GM19193 (cell line): ENCODE data around the gene MAD1L1.

Experiments used
- POLR2A ChIP-seq: IDR thresholded peaks from 4 replicates; pipeline ENCODE4 v1.6.1; 2011; ENCODE audit not compliant: insufficient read depth, insufficient read length; ENCODE audit errors: extremely low read depth

Gene MAD1L1

DNA sequence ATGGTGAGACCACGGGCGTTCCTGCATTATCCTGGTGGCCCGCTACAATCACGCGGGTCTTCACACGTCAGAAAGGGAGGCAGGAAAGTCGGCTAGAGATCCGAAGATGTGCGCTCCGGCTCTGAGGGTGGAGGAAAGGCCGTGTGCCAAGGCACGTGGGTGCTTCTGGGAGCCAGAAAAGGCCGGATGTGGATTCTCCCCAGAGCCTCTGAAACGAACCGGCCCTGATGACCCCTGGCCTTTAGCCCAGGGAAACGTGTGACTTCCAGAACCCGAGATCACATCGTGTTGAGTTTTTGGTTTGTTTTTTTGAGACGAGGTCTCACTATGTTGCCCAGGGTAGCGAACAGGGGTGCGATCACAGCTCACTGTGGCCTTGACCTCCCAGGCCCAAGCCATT lies 318.4 kb downstream of the MAD1L1 start:
- TF ChIP-seq POLR2A, result no peak

DNA sequence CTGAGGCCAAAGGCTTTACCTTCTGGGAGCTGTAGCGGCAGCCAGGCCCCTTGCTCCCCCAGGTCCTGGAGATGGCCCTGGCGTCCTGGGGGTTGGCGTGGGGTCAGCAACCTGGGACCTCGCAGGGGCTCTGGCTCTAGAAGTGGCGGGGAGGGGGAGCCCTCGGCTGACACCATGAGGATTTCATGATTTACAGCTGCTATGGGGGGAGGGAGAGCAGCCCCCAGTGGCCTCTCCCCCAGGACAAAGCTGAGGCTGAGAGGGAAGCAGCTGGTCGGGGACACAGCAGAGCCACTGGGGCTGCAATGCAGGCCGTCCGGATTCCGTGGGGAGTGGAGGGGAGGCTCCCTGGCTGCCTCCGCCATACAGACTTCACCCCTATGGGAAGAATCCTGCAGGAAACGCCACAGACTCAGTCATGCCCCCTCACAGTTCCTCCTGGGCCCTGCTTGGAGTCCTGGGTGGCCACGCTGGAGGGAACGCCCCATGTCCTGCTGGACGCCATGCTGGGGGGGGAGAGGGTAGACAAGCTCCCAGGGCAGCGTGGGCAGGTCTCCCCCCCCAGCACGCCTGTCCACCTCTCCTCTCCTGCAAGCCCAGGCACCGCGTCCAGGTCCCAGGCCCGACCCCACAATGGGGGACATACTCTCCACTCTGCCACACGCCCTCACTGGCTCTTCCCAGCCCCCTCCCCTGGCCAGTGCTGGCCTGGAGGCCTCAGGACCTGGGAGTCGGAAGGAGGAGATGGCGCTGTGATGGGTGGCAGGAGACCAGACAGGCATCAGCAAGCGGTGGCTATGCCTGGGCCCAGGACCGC lies 319.1 kb downstream of the MAD1L1 start:
- TF ChIP-seq POLR2A, result no peak

DNA sequence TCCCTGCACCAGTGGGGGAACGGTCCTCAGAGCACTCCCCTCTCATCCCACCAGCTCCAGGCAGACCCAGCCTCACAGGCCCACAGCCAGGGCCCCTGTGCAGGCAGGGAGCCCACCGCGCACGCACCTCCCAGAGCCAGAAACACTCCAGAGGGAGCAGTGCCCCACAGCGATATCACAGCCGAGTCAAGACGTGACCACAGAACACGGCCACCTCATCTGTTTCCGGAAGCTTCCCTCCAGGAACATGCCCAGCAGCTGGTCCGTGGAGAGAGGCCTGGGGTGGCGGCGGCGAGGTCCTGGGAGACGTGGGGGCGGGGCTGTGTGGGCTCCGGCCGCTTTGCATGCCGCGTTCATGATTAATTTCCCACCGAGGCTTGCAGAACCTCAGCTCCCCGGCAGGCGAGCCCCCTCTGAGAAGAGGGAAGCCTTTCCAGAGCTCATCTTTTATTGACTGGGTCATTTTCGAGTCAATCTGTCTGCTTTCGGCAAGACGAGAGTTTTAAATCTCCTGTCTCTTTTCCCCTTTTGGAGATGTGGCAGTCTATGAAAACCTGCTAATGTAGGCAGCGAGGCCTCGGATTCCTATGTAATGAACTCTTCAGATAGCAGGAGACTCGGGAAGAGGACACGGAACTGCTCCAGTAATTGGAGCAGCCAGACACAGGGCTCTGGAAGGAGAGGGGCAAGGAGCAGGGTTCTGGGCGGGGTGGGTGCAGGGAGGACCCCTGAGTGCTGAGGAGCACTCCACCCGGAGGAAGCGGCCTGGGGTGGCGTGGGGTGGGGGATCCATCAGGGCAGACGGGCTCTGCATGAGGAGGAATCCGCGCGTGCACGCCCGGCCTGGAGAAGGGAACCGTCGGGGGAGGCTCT lies 319.9 kb downstream of the MAD1L1 start:
- no peak for TF ChIP-seq POLR2A

DNA sequence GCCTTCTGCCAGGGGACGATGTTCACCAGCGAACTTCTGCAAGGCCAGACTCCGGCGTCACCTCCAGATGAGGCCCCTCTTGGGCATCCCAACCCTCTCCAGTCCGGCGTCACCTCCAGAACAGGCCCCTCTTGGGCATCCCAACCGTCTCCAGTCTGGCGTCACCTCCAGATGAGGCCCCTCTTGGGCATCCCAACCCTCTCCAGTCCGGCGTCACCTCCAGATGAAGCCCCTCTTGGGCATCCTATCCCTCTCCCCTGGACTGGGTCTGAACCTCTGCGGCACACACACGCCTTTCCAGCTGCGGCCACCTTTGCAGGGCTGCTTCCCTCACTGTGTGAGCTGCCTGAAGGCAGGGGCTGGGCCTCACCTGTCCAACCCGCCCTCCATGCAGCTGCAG lies 321.2 kb downstream of the MAD1L1 start:
- no peak for TF ChIP-seq POLR2A

DNA sequence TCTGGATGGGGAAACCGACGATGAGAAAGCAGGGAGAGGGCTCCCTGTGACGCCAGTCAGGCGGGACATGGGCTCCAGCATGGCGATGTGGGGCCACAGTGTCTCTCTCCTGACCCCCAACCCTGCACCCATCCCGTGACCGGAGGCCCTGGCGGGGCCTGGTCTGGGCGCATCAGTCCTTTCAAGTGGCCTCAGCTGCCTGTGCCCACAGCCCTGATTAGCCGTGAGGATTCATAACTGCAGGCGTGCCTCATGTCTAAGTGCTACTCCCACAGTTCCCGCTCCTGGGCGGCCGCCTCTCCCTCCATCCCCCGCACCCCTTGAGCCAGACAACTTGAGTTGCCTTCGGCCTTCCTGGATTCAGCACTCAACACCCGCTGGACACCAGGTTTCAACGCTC lies 321.9 kb downstream of the MAD1L1 start:
- TF ChIP-seq POLR2A, result no peak

DNA sequence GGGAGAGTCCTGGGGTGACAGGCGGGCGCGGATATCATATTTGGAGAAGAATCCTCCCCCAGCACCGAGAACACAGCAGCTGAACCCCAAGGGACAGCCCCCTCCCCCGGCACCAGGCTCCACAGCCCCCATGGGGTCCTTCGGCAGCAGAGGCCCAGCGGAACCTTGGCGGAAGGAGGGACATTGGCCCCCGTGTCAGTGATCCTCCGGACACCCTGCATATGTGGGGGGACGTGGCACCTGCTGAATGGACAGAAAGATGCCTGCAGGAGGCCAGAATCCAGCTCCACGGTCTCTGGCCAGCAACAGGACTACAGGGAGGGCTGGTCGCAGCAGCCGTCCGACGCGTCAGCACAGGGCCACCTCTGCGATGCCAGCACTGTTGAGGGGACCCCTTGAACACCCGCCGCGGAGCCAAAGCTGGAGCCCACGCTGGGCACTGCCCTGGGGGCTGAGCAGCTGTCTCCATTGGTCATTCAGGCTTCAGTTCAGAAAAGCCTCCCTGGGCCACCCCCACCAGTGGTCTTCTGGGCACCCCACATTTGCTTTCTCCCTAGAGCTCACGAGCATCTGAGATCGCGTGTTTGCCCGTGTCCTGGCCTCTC lies 322.6 kb downstream of the MAD1L1 start:
- no peak for TF ChIP-seq POLR2A

DNA sequence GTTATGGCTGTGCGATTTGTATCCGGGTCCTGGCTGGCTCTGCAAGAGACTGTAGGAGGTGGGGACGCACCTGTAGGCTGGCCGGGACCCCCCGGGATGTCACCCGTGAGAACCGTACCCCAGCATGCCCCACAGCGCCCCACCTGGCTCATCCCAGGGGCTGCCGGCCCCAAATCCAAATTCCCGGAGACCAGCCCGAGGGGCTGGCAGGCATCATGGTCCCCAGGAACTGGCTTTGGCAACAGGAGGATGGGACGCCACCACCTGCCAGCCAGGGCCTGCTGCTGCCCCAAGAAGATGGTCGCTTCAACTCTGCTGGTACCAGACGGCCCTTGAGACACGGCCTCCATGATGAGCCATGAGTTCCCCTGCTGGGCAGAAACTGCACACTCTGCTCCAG lies 323.3 kb downstream of the MAD1L1 start:
- no peak for TF ChIP-seq POLR2A

DNA sequence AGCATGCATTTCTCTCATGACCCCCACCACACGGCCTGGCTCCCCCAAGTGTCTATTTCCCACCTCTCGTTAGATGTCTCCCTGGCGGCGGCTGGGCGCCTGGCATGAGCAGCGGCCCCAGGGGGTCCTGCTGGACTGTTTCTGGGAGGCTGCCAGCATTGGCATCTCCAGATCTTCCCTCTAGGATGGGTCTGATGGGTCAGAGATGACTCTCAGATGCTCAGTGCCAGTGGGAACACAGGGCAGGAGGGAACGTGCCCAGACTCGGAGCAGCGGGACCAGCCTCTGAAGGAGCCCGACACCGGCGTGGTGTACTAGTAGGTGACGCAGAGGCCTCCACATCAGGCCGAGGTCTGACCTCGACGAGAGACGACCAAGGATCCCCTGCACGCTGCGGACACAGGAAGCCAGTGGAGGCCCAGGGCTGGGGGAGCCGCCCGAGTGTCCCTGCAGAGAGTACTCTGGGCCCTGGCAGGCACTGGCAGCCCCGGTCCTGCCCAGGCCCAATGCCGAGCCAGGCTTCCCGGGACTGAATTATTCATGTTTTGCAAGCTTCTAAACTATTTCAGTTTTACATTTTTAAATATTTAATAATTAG lies 323.8 kb downstream of the MAD1L1 start:
- no peak for TF ChIP-seq POLR2A

DNA sequence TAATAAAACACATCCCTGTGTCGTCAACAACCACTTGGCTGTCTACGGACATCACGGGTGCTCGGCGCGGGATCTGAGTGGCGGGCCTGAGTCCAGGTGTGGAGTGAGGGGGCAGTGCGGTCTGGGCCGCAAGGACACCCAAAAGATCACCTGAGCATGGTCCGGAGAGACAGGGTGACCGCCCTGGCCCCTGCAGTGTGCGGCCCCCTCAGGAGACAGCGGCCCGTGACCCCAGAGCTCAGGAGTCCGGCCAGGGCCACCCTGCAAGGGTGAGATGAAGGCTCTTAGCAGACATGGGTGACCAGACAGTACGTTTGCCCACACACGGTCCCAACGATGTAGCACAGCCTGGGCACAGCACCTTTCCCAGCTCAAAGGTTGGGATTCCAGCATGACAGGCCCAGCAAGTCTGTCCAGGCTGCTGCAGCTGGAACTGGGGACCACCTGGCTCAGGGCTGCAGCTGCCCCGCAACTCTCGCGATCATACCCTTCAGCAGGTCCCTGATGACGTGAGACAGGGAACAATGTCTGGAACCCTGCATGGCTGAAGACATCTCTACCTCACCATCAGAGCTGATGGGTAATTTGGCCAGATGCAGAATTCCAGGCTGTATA lies 324.9 kb downstream of the MAD1L1 start:
- no peak for TF ChIP-seq POLR2A

DNA sequence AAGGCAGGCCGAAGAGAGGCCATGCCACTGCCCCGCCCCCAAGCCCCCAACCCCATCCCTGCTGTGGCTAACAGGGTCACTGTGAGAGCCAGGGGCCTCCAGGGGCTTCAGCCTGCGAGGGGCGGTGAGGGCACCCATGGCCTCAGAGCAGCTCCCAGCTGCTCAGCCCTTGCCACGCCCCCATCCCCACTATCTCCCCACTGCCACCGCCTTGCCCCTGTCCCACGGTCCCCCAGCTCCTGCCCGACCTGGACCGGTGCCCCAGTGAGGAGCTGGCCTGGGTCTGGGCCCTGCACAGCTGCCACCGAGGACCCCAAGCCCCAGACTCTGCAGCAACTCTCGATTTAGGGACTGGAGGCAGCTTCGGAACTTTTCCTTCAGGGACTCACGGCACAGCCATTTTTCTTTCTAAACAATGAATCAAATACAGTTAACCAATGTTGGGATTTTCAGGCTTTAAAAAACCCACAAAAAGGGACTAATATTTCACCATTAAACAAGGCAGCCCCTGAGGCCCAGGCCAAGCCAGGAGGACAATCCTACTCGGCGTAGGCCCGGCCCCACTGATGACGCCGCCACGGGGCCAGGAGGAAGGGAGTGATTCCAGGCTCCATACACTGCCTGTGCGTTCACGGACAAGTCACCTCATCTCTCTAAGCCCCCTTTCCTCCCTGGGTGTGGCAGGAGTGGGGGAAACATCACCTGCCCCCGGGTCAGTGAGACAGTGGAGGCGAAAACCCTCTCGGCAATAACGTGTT lies 325.6 kb downstream of the MAD1L1 start:
- TF ChIP-seq POLR2A, result no peak

DNA sequence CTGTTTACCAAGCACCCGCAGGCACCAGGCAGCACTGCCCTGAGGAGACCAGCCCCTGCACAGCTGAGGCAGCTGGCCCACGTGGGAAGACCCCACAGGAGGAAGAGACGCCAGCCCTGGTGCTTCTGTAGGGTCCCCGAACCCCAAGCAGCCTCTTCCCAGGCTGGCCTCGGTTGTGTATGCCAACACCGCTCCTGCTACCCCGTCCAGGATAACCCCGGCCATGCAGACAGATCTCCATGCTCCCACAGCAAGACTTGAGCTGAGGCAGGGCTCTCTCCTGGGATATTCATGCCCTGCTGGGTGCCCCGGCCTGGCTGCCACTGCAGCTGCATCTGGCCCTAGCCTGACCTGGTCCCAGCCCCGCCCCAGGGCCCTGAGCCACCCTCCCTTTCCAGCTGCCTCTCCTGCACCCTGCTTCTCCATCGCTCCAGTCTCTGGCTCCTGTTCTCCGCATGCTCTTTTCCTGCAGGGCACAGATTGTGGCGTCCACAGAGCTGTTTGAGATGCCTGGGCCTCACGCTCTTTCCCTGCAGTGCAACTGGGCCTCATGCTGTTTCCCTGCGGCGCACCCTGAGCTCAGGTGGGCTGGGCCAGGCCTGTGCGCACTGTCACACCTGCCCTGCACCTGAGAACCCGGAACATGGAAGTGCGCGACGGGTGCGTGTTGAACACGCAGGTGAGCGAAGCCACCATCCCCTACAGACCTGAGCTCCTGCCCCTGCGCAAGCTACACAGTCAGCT lies 326.5 kb downstream of the MAD1L1 start:
- TF ChIP-seq POLR2A, result no peak

DNA sequence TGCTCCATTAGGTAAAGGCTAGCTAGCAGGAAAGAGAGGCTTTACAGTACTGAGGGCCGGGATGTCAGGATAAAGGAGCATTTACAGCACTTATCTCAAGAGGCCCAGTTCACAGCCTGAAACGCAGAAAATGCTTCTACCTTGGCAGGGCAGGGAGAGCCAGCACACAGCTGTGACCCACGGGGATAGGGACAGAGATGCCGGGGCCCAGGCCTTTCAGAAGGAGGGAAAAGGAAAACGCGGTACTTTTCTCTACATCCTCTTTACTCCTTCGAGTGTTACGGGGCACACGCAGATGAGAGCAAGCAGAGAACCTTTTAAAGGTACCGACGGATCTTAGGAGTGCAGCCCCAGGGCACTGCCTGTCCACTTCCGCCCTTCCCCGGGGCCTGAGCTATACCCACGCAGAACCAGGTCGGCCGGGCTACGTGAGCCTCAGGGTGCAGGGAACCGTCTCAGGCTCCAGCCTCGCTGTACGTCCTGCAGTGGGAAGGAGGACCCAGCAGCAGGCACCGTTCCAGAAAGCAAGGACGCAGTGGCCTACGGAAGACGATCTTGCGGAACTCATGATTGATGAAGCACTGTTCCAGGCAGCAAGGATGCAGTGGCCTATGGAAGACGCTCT lies 330.4 kb downstream of the MAD1L1 start:
- TF ChIP-seq POLR2A, result no peak
